GM12878 (cell line): ENCODE results near the gene ELL2. TPM values are rescaled to one million over a fixed set of nuclear protein-coding genes. Genes with fewer than 3 reads are reported as not detected.

Experiments used
- ATAC-seq: fragments of 200-7000 bp; cut with Tn5 transposase; 3 replicates; pipeline ENCODE4 v1.9.1; 2020; ENCODE audit warnings: mild to moderate bottlenecking, moderate library complexity
- BruUV-seq: library from RNA; stranded (reverse); fragments of 400-500 nt; replicated peaks from 2 replicates; lab custom pipeline; 2021; lab: Mats Ljungman, UMichigan
- CTCF ChIA-PET: fragments of 300-600 bp; sonication (Branson Sonifier 250); formaldehyde crosslinking; extraction: SDS; loops from one replicate; lab custom pipeline; 2021; ENCODE audit warnings: inconsistent platforms; lab: Yijun Ruan, JAX
- POLR2A ChIA-PET: fragments of 350-600 bp; formaldehyde crosslinking; extraction: SDS; loops from one replicate; lab custom pipeline; 2021; ENCODE audit warnings: inconsistent platforms; lab: Charles Lee
- RAD21 ChIA-PET: fragments of 300-600 bp; sonication (Branson Sonifier 250); formaldehyde crosslinking; loops from one replicate; lab custom pipeline; 2023; ENCODE audit warnings: antibody characterized with exemption; ENCODE audit not compliant: unreplicated experiment; lab: Charles Lee
- SMC1A ChIA-PET: fragments of 300-600 bp; sonication (Branson Sonifier 250); formaldehyde crosslinking; loops from one replicate; lab custom pipeline; 2023; ENCODE audit not compliant: unreplicated experiment, uncharacterized antibody; lab: Charles Lee
- DNase-seq: peaks from one replicate; pipeline ENCODE4 v3.0.0-alpha.2; 2011; ENCODE audit warnings: low read depth, low spot score
- FAIRE-seq: peaks from 3 replicates; lab custom pipeline; 2011; peaks lifted over from hg19 to GRCh38; lab: Jason Lieb, UNC
- H2AFZ ChIP-seq: 2 replicates; pipeline ENCODE4 v1.6.0; 2011; ENCODE audit warnings: low read depth, low read length, control low read depth; ENCODE audit not compliant: control insufficient read depth
- H3K27ac ChIP-seq: 2 replicates; pipeline ENCODE4 v1.5.1; 2011; ENCODE audit warnings: control low read depth; ENCODE audit not compliant: control insufficient read depth, insufficient read depth
- H3K27me3 ChIP-seq, 2 experiments: replicated peaks in 1 of 2; 2 replicates each; pipeline versions ENCODE4 v1.6.0 to v1.6.1; 2011; ENCODE audit warnings: low read length in 1 of 2; ENCODE audit not compliant: control insufficient read depth in 2 of 2, insufficient read depth in 2 of 2
- H3K36me3 ChIP-seq, 2 experiments: 2 replicates each; pipeline ENCODE4 v1.5.1; 2011; ENCODE audit warnings: low read length in 1 of 2; ENCODE audit not compliant: control insufficient read depth in 2 of 2, insufficient read depth in 2 of 2
- H3K4me1 ChIP-seq: 2 replicates; pipeline ENCODE4 v1.6.1; 2011; ENCODE audit warnings: mild to moderate bottlenecking, low read length, moderate library complexity, mixed read lengths; ENCODE audit not compliant: control insufficient read depth, insufficient read depth
- H3K4me2 ChIP-seq: 2 replicates; pipeline ENCODE4 v1.6.0; 2011; ENCODE audit warnings: control low read depth; ENCODE audit not compliant: control insufficient read depth, insufficient read depth
- H3K4me3 ChIP-seq: fragments of 200-600 bp; sonication (generic); 2 replicates; pipeline ENCODE4 v1.5.1; 2016
- H3K79me2 ChIP-seq: 2 replicates; pipeline ENCODE4 v1.6.0; 2011; ENCODE audit warnings: low read length; ENCODE audit not compliant: control insufficient read depth, insufficient read depth
- H3K9ac ChIP-seq: 2 replicates; pipeline ENCODE4 v1.8.0; 2011; ENCODE audit warnings: low read length, control low read depth, mixed read lengths; ENCODE audit not compliant: control insufficient read depth, insufficient read depth
- H3K9me3 ChIP-seq: replicated peaks from 3 replicates; pipeline ENCODE4 v1.5.1; 2011; ENCODE audit warnings: mild to moderate bottlenecking, low read length; ENCODE audit not compliant: control insufficient read depth, insufficient read depth
- H4K20me1 ChIP-seq: 2 replicates; pipeline ENCODE4 v1.6.0; 2011; ENCODE audit not compliant: control insufficient read depth, insufficient read depth
- ETV6 ChIP-seq, 2 experiments: fragments of 450-650 bp in 1 of 2; IDR thresholded peaks in 1 of 2; conservative IDR thresholded peaks in 1 of 2; 2 replicates each; pipeline ENCODE4 v1.6.1; 2014; ENCODE audit warnings: antibody characterized with exemption in 1 of 2, borderline replicate concordance in 1 of 2, low read depth in 1 of 2, mild to moderate bottlenecking in 1 of 2, moderate library complexity in 1 of 2
- HDGF ChIP-seq: fragments of 450-650 bp; IDR thresholded peaks from 2 replicates; pipeline ENCODE4 v1.6.1; 2016; ENCODE audit warnings: antibody characterized with exemption
- IKZF1 ChIP-seq: fragments of 450-650 bp; conservative IDR thresholded peaks from 2 replicates; pipeline ENCODE4 v1.6.1; 2017; ENCODE audit warnings: antibody characterized with exemption, mild to moderate bottlenecking
- IKZF2 ChIP-seq, 2 experiments: fragments of 450-650 bp; IDR thresholded peaks; 2 replicates each; pipeline ENCODE4 v1.6.1; 2017; ENCODE audit warnings: mild to moderate bottlenecking in 2 of 2, moderate library complexity in 2 of 2
- IRF4 ChIP-seq: IDR thresholded peaks from 2 replicates; pipeline ENCODE4 v1.6.1; 2011; ENCODE audit warnings: low read depth, low read length
- MTA2 ChIP-seq: fragments of 450-650 bp; IDR thresholded peaks from 2 replicates; pipeline ENCODE4 v1.6.1; 2016; ENCODE audit warnings: low read depth, mild to moderate bottlenecking, moderate library complexity
- MXI1 ChIP-seq: fragments of 150-350 bp; IDR thresholded peaks from 2 replicates; pipeline ENCODE4 v1.6.1; 2011; ENCODE audit warnings: low read depth, mild to moderate bottlenecking, inconsistent platforms, low read length, improper control_type of control experiment
- NBN ChIP-seq: fragments of 450-650 bp; IDR thresholded peaks from 2 replicates; pipeline ENCODE4 v1.6.1; 2016
- NFIC ChIP-seq: IDR thresholded peaks from 2 replicates; pipeline ENCODE4 v1.6.1; 2012; ENCODE audit warnings: low read depth, mild to moderate bottlenecking, inconsistent platforms, low read length, moderate library complexity
- NFYB ChIP-seq: IDR thresholded peaks from 2 replicates; pipeline ENCODE4 v1.6.1; 2011; ENCODE audit warnings: low read depth, mild to moderate bottlenecking, low read length, improper control_type of control experiment, moderate library complexity; ENCODE audit not compliant: insufficient read depth
- NR2F1 ChIP-seq: fragments of 450-650 bp; conservative IDR thresholded peaks from 2 replicates; pipeline ENCODE4 v1.6.1; 2017; ENCODE audit warnings: mild to moderate bottlenecking
- RAD51 ChIP-seq: fragments of 450-650 bp; IDR thresholded peaks from 2 replicates; pipeline ENCODE4 v1.6.1; 2016; ENCODE audit warnings: moderate library complexity, mild to moderate bottlenecking, inconsistent platforms
- RUNX3 ChIP-seq: IDR thresholded peaks from 2 replicates; pipeline ENCODE4 v1.6.1; 2012; ENCODE audit warnings: low read length, inconsistent platforms
- SMAD1 ChIP-seq: fragments of 450-650 bp; IDR thresholded peaks from 2 replicates; pipeline ENCODE4 v1.6.1; 2018; ENCODE audit warnings: mild to moderate bottlenecking, low read depth; ENCODE audit not compliant: partially characterized antibody
- SPI1 ChIP-seq: IDR thresholded peaks from 2 replicates; pipeline ENCODE4 v1.6.1; 2011; ENCODE audit warnings: low read depth, mild to moderate bottlenecking, low read length, moderate library complexity, borderline replicate concordance; ENCODE audit not compliant: insufficient read depth
- WGBS: methylation state at CpG from one replicate; pipeline ENCODE4 v1.1.6; 2016; ENCODE audit warnings: low lambda C conversion rate; ENCODE audit not compliant: insufficient replicate concordance, insufficient coverage; ENCODE audit errors: missing lambda C conversion rate; 5-methylcytosine and 5-hydroxymethylcytosine counted together
- in situ Hi-C: fragments of 300-500 bp; cut with MboI; formaldehyde crosslinking; loops from 9 replicates; pipeline ENCODE4 v1.14.3; 2018; ENCODE audit warnings: mixed read lengths
- intact Hi-C: fragments of 100-400 bp; cut with micrococcal nuclease; formaldehyde crosslinking; loops from one replicate; pipeline ENCODE4 v1.14.2; 2022; ENCODE audit not compliant: unreplicated experiment
- polyA plus RNA-seq, 11 experiments: library from polyadenylated mRNA; depleted of rRNA in 4 of 11; unstranded in 6 of 11; stranded (reverse) in 5 of 11; fragments of >200 nt; fragmentation: Nextera tagmentation in 4 of 11; fragmentation: Illumina TruSeq in 1 of 11; extraction: Ambion mirVana in 4 of 11; extraction: Trizol in 1 of 11; gene quantifications; 1 replicate in 1 of 11; 2 replicates in 10 of 11; pipeline versions ENCODE4 v1.2.1 to v1.2.3, GENCODE V29; 2011 to 2016; ENCODE audit warnings: inconsistent platforms in 2 of 11, missing spikeins in 2 of 11, low read depth in 1 of 11
- total RNA-seq, 4 experiments: library from RNA; depleted of rRNA in 3 of 4; stranded (reverse); fragments of >200 nt in 3 of 4; fragmentation: Illumina TruSeq in 1 of 4; extraction: Trizol in 1 of 4; gene quantifications; 2 replicates each; pipeline versions ENCODE4 v1.2.1 to v1.2.3, GENCODE V29; 2013 to 2021
- TF ChIP-seq, protein P1 (sequence below): fragments of 450-650 bp; IDR thresholded peaks from 2 replicates; pipeline ENCODE4 v1.6.1; 2017; ENCODE audit warnings: low read depth, mild to moderate bottlenecking, moderate library complexity
- TF ChIP-seq, protein P2 (sequence below): fragments of 150-350 bp; IDR thresholded peaks from 2 replicates; pipeline ENCODE4 v1.6.1; 2014; ENCODE audit warnings: mild to moderate bottlenecking, low read depth, low read length
- TF ChIP-seq, protein P3 (sequence below): fragments of 450-650 bp; IDR thresholded peaks from 2 replicates; pipeline ENCODE4 v1.6.1; 2014; ENCODE audit warnings: mild to moderate bottlenecking

Gene ELL2
- total and polyA plus RNA-seq, 10 of the 15 experiments (the other 5 are each of a cell fraction or from before 2014, with no cell fraction given) = 24.2 to 91.4 (median 57.4) TPM

DNA sequence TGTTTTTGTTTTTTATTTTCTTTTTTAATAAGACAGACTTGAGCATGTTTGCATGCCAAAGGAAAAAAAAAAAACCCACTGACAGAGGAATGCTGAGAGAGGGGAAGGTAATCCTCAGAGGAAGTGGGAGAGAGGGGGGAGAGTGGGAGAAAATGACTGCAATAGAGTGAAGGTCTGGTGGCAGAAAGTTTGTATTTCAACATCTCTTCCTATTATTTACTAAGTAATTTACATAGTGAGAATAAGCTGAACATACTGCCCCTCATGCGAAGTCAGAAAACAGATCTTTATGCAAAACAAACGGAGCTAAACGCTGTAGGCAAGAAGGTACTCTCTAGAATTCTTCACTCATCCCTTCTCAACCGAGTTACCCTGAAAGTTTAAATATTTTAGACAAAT, 45.0 kb downstream of the ELL2 start (continued):
- TF ChIP-seq NFYB = no peak
- no peak for TF ChIP-seq RAD51

DNA sequence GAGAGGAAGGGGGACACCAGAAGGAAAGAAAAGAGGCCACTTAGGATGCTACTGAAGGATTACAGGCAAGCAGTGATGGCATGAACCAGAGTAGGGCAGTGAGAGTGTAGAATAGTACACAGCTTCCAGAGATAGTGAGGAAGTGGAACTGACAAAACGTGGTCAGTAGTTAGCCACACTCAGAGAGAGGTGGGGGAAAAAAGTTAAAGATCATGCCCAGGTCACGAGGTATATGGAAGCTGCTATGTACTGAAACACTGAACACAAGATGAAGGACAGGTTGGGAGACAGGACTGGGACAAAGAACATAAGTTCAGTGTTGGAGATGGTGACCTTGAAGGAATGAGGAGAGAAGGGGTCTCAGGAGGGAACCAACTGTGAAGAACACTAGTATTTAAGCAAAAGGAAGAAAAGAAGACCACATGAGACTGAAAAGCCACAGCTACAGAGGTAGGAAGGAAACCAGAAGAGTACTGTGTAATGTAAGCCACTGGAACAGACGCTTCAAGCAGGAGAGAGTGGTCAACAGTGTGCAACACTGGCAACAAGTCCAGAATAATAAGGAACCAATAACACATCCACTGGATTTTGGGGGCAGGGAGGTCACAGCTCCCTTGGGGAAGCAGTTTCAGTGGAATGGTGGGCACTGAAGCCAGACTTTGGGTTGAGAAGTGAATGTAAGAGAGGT, 45.5 kb downstream of the ELL2 start:
- H3K4me1 ChIP-seq = peaks cover 38% of the 10 kb centered on the region
- no peak for DNase-seq
- CTCF ChIA-PET = interaction anchor here (1.1 to 2.1 kb wide), 7 partner anchors 8 to 421 kb away, joined by 3 to 9 read pairs (median 6); no protein-coding TSS in a partner anchor
- no peaks in the 10 kb centered on the region for H3K27me3 ChIP-seq
- RAD21 ChIA-PET = interaction anchor here (0.5 to 3.9 kb wide), 11 partner anchors 8 to 73 kb away, joined by 3 to 29 read pairs (median 5); no protein-coding TSS in a partner anchor
- POLR2A ChIA-PET = interaction anchor here (0.5 to 1.3 kb wide), 7 partner anchors 10 to 425 kb away, joined by 3 to 6 read pairs (median 3); no protein-coding TSS in a partner anchor
- in situ Hi-C loops = no loop called here
- H3K9ac ChIP-seq = no peak overlapping the region
- FAIRE-seq = no peak
- no peak overlapping the region for H2AFZ ChIP-seq
- SMC1A ChIA-PET = interaction anchor here (0.7 to 5.5 kb wide), 18 partner anchors 9 to 421 kb away, joined by 3 to 55 read pairs (median 6); no protein-coding TSS in a partner anchor
- H3K4me3 ChIP-seq = no peak overlapping the region
- H4K20me1 ChIP-seq = no peaks in the 10 kb centered on the region
- H3K9me3 ChIP-seq = no peaks in the 10 kb centered on the region
- H3K36me3 ChIP-seq = peaks cover 0 to 3% of the 10 kb centered on the region in 2 experiments; a peak in 2 of 4 replicates
- H3K27ac ChIP-seq = peak overlapping the region; percentile 20; the same call in 1 of the 2 replicates
- TF ChIP-seq, protein P1, sequence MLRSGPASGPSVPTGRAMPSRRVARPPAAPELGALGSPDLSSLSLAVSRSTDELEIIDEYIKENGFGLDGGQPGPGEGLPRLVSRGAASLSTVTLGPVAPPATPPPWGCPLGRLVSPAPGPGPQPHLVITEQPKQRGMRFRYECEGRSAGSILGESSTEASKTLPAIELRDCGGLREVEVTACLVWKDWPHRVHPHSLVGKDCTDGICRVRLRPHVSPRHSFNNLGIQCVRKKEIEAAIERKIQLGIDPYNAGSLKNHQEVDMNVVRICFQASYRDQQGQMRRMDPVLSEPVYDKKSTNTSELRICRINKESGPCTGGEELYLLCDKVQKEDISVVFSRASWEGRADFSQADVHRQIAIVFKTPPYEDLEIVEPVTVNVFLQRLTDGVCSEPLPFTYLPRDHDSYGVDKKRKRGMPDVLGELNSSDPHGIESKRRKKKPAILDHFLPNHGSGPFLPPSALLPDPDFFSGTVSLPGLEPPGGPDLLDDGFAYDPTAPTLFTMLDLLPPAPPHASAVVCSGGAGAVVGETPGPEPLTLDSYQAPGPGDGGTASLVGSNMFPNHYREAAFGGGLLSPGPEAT = 0 out of 2 replicates have a peak, but pooled peaks have one; percentile 19
- TF ChIP-seq MTA2 (peak; percentile 21; the same call in 1 of the 2 replicates), NBN (no peak), NFIC (peak; percentile 12; the same call in 1 of the 2 replicates), SPI1 (peak; percentile 84), NR2F1 (peak; percentile 36; the same call in 1 of the 2 replicates), MXI1 (0 out of 2 replicates have a peak, but pooled peaks have one; percentile 23), IKZF1 (peak; percentile 53), ETV6 (conservative IDR thresholded peaks at IDR 0.05 in 1 of 2, IDR thresholded peaks at IDR 0.05 in 1 of 2; ENCODE audit: borderline replicate concordance in 1 of 2, low read depth in 1 of 2) (peak in 1 of 2 experiments; percentile 44; a peak in 1 of 4 replicates), HDGF (peak; percentile 51; the same call in 1 of the 2 replicates), IRF4 (peak; percentile 16; the same call in 1 of the 2 replicates), RAD51 (peak; percentile 49; the same call in 1 of the 2 replicates), SMAD1 (no peak), RUNX3 (peak; percentile 71), IKZF2 (IDR thresholded peaks at IDR 0.05) (peak; percentile 31 to 41; a peak in 2 of 4 replicates)
- TF ChIP-seq, protein P2, sequence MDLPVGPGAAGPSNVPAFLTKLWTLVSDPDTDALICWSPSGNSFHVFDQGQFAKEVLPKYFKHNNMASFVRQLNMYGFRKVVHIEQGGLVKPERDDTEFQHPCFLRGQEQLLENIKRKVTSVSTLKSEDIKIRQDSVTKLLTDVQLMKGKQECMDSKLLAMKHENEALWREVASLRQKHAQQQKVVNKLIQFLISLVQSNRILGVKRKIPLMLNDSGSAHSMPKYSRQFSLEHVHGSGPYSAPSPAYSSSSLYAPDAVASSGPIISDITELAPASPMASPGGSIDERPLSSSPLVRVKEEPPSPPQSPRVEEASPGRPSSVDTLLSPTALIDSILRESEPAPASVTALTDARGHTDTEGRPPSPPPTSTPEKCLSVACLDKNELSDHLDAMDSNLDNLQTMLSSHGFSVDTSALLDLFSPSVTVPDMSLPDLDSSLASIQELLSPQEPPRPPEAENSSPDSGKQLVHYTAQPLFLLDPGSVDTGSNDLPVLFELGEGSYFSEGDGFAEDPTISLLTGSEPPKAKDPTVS = no peak
- TF ChIP-seq, protein P3, sequence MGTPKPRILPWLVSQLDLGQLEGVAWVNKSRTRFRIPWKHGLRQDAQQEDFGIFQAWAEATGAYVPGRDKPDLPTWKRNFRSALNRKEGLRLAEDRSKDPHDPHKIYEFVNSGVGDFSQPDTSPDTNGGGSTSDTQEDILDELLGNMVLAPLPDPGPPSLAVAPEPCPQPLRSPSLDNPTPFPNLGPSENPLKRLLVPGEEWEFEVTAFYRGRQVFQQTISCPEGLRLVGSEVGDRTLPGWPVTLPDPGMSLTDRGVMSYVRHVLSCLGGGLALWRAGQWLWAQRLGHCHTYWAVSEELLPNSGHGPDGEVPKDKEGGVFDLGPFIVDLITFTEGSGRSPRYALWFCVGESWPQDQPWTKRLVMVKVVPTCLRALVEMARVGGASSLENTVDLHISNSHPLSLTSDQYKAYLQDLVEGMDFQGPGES = no peak
- intact Hi-C loops = no loop called here
- 0% methylated on average over 3 of the region's 3 CpGs for WGBS
- H3K4me2 ChIP-seq = peak overlapping the region; percentile 45
- no TSS peak for BruUV-seq
- H3K79me2 ChIP-seq = peaks cover 31% of the 10 kb centered on the region
- ATAC-seq = peak; percentile 79
